ENCODE results near the gene PRODH2.

DNA sequence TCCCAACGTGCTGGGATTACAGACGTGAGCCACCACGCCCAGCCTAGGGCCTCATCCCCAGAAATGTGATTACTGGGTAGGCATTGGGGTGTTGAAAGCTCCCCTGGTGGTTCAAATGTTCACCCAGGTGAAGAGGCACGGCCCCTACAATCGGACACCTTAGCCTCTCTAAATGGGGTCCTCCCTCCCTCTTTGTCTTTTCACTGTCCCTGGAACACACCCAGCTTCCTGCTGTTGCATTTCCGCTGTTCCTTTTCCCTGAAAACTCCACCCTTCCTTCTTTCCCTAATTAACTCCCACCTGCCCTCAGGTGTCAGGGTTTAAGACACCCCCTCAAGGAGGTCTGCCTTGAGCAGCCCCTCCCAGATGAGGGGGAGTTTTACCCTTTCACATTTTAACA, 3.6 kb upstream of the PRODH2 start:
- TF ChIP-seq, protein P1, sequence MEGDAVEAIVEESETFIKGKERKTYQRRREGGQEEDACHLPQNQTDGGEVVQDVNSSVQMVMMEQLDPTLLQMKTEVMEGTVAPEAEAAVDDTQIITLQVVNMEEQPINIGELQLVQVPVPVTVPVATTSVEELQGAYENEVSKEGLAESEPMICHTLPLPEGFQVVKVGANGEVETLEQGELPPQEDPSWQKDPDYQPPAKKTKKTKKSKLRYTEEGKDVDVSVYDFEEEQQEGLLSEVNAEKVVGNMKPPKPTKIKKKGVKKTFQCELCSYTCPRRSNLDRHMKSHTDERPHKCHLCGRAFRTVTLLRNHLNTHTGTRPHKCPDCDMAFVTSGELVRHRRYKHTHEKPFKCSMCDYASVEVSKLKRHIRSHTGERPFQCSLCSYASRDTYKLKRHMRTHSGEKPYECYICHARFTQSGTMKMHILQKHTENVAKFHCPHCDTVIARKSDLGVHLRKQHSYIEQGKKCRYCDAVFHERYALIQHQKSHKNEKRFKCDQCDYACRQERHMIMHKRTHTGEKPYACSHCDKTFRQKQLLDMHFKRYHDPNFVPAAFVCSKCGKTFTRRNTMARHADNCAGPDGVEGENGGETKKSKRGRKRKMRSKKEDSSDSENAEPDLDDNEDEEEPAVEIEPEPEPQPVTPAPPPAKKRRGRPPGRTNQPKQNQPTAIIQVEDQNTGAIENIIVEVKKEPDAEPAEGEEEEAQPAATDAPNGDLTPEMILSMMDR (conservative IDR thresholded peaks at IDR 0.05; ENCODE audit: low read length): no peak
- no peak for TF ChIP-seq EZH2phosphoT487 (IDR thresholded peaks at IDR 0.05; ENCODE audit: borderline replicate concordance)

Measured in Loucy (cell line).